SH-SY5Y (cell line): Measurements from ENCODE around the gene DLEC1.

Experiments used
- GATA2 ChIP-seq: IDR thresholded peaks from 2 replicates; pipeline ENCODE4 v1.6.1; 2011; ENCODE audit warnings: mild to moderate bottlenecking, low read depth, low read length
- GATA3 ChIP-seq: IDR thresholded peaks from 2 replicates; pipeline ENCODE4 v1.6.1; 2011; ENCODE audit warnings: low read depth, mild to moderate bottlenecking, low read length, moderate library complexity

DNA sequence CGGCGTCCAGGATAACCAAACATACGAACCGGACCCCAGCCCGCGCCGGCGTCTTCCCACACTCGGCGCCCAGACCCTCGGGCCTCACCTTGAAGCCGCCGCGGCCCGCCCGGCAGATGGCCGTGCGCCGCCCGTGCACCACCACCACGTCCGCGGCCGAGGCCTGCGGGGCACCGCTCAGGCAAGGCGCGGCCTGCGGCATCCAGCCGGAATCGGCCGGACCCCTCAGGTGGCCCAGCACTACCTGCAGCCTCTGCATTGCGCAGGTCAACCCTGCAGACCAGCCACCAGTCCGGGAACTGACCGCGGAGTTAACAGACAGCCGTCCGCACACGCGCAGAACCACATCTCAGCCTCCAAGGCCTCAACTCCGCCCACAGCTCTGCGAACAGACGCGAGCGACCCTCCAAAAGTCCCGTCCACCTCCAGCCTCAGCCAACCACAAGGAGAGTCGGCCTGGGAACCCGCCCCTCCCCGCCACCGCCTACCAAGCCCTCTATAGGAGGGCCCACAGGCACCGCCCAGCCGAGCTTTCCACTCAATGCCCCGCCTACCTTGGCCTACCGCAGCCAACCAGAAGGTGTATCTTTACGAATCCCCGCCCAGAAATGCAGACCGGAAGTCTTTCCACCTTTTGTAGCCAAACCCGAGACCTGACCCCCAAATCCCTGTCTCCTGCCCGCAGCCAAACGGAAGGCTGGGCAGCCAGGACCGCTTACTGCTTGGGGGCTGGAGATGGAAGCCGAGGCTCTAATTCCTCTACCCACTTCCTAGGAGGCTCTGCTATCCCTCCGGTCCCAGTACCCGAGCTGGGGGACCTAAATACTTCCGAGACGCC, 98.0 kb downstream of the DLEC1 start, which contains the start of gene ACAA1:
- TF ChIP-seq GATA2 (no peak), GATA3 (no peak)
